SK-N-SH treated with all-trans-retinoic acid at 6 μM for 48 hours (cell line): ENCODE measurements around the gene TMEM178B.

Source experiments
- ATAC-seq: fragments of 200-7000 bp; cut with Tn5 transposase; 3 replicates; pipeline ENCODE4 v1.9.1; 2020; ENCODE audit warnings: mild to moderate bottlenecking, moderate library complexity
- ARNTL ChIP-seq: fragments of 450-650 bp; formaldehyde crosslinking; IDR thresholded peaks from 2 replicates; pipeline ENCODE4 v1.5.0; 2020; ENCODE audit warnings: low read depth, mild to moderate bottlenecking, moderate library complexity, borderline replicate concordance
- BACH2 ChIP-seq: fragments of 250-450 bp; sonication (Bioruptor Pico); IDR thresholded peaks from 2 replicates; pipeline ENCODE4 v1.9.0; 2021; ENCODE audit warnings: mild to moderate bottlenecking, borderline replicate concordance
- CSDC2 ChIP-seq: fragments of 250-450 bp; sonication (Bioruptor Pico); IDR thresholded peaks from 2 replicates; pipeline ENCODE4 v1.5.0; 2020; ENCODE audit warnings: mild to moderate bottlenecking, moderate library complexity
- GLIS3 ChIP-seq: fragments of 250-450 bp; sonication (Bioruptor Pico); IDR thresholded peaks from 2 replicates; pipeline ENCODE4 v1.5.0; 2020; ENCODE audit warnings: mild to moderate bottlenecking, moderate library complexity
- ISL1 ChIP-seq: fragments of 250-450 bp; sonication (Bioruptor Pico); IDR thresholded peaks from 2 replicates; pipeline ENCODE4 v2.1.2; 2022; ENCODE audit warnings: mild to moderate bottlenecking, moderate library complexity
- OSR1 ChIP-seq: fragments of 250-450 bp; sonication (Bioruptor Pico); IDR thresholded peaks from 2 replicates; pipeline ENCODE4 v1.8.0; 2022; ENCODE audit warnings: moderate library complexity, mild to moderate bottlenecking, inconsistent platforms
- PATZ1 ChIP-seq: fragments of 250-450 bp; sonication (Bioruptor Pico); IDR thresholded peaks from 2 replicates; pipeline ENCODE4 v1.8.0; 2020; ENCODE audit warnings: mild to moderate bottlenecking, moderate library complexity, borderline replicate concordance
- POU6F1 ChIP-seq: fragments of 250-450 bp; sonication (Bioruptor Pico); IDR thresholded peaks from 2 replicates; pipeline ENCODE4 v1.8.0; 2021; ENCODE audit warnings: low read depth, mild to moderate bottlenecking, moderate library complexity, borderline replicate concordance
- PPARA ChIP-seq: fragments of 250-450 bp; sonication (Bioruptor Pico); IDR thresholded peaks from 2 replicates; pipeline ENCODE4 v1.5.0; 2020; ENCODE audit warnings: mild to moderate bottlenecking, borderline replicate concordance
- RARB ChIP-seq: fragments of 250-450 bp; sonication (Bioruptor Pico); IDR thresholded peaks from 2 replicates; pipeline ENCODE4 v1.8.0; 2021; ENCODE audit warnings: mild to moderate bottlenecking, moderate library complexity
- SNAI2 ChIP-seq: fragments of 250-450 bp; sonication (Bioruptor Pico); IDR thresholded peaks from 2 replicates; pipeline ENCODE4 v1.5.0; 2020; ENCODE audit warnings: mild to moderate bottlenecking, moderate library complexity
- TCF4 ChIP-seq: fragments of 250-450 bp; sonication (Bioruptor Pico); IDR thresholded peaks from 2 replicates; pipeline ENCODE4 v1.8.0; 2021; ENCODE audit warnings: mild to moderate bottlenecking, moderate library complexity, borderline replicate concordance
- TOX ChIP-seq: fragments of 250-450 bp; sonication (Bioruptor Pico); IDR thresholded peaks from 2 replicates; pipeline ENCODE4 v1.8.0; 2021; ENCODE audit warnings: mild to moderate bottlenecking, moderate library complexity, borderline replicate concordance
- TSHZ2 ChIP-seq: fragments of 250-450 bp; sonication (Bioruptor Pico); IDR thresholded peaks from 2 replicates; pipeline ENCODE4 v1.5.0; 2020; ENCODE audit warnings: mild to moderate bottlenecking, moderate library complexity
- ZC3H10 ChIP-seq: fragments of 250-450 bp; sonication (Bioruptor Pico); IDR thresholded peaks from 2 replicates; pipeline ENCODE4 v1.5.1; 2021; ENCODE audit warnings: mild to moderate bottlenecking, moderate library complexity
- ZFP3 ChIP-seq: fragments of 250-450 bp; sonication (Bioruptor Pico); IDR thresholded peaks from 2 replicates; pipeline ENCODE4 v1.5.0; 2020; ENCODE audit warnings: mild to moderate bottlenecking, moderate library complexity
- ZNF565 ChIP-seq: fragments of 450-650 bp; formaldehyde crosslinking; conservative IDR thresholded peaks from 2 replicates; pipeline ENCODE4 v1.5.0; 2020; ENCODE audit warnings: low read depth, mild to moderate bottlenecking, moderate library complexity
- ZNF70 ChIP-seq: fragments of 450-650 bp; formaldehyde crosslinking; IDR thresholded peaks from 2 replicates; pipeline ENCODE4 v1.5.0; 2020; ENCODE audit warnings: mild to moderate bottlenecking, moderate library complexity
- ZNF8 ChIP-seq: fragments of 450-650 bp; formaldehyde crosslinking; IDR thresholded peaks from 2 replicates; pipeline ENCODE4 v1.5.0; 2020; ENCODE audit warnings: mild to moderate bottlenecking, moderate library complexity
- TF ChIP-seq, protein P1 (sequence below): fragments of 250-450 bp; sonication (Bioruptor Pico); IDR thresholded peaks from 2 replicates; pipeline ENCODE4 v1.5.1; 2021; ENCODE audit warnings: mild to moderate bottlenecking, moderate library complexity
- TF ChIP-seq, protein P2 (sequence below): fragments of 250-450 bp; sonication (Bioruptor Pico); IDR thresholded peaks from 2 replicates; pipeline ENCODE4 v1.5.1; 2020; ENCODE audit warnings: low read depth, mild to moderate bottlenecking, moderate library complexity

TMEM178B gene

DNA sequence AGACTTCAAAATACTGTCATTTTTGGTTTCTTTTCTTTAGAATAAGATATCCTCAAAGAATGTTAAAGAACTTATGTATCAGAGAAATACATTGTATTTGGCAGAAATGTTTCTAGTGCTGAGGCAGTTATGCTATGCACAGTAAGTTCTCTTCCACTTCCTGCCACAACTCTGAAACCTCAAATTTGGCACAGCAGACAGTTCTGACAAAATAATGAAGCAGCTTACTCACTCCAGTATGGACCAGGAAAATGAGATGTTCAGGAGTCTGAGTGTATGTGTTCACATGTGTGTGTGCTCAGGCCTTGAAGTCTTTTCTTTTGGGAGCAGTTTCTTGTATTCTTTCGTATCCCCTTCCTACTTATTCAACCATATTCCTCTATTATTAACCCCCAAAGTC is 280.4 kb downstream of the TMEM178B start (continued):
- no peak for TF ChIP-seq SNAI2 (CRISPR knock-in tag)

GRCh38 chr7:141355032-141355431 is 281.2 kb downstream of the TMEM178B start:
- ATAC-seq, result no peak
- TF ChIP-seq ZFP3 (CRISPR knock-in tag) (no peak), POU6F1 (CRISPR knock-in tag) (no peak), ZNF8 (no peak), ZNF565 (no peak), ISL1 (CRISPR knock-in tag) (no peak), CSDC2 (CRISPR knock-in tag) (no peak), SNAI2 (CRISPR knock-in tag) (no peak), ZC3H10 (no peak), ARNTL (no peak), PPARA (no peak)
- TF ChIP-seq, protein P1, sequence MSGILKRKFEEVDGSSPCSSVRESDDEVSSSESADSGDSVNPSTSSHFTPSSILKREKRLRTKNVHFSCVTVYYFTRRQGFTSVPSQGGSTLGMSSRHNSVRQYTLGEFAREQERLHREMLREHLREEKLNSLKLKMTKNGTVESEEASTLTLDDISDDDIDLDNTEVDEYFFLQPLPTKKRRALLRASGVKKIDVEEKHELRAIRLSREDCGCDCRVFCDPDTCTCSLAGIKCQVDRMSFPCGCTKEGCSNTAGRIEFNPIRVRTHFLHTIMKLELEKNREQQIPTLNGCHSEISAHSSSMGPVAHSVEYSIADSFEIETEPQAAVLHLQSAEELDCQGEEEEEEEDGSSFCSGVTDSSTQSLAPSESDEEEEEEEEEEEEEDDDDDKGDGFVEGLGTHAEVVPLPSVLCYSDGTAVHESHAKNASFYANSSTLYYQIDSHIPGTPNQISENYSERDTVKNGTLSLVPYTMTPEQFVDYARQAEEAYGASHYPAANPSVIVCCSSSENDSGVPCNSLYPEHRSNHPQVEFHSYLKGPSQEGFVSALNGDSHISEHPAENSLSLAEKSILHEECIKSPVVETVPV (CRISPR knock-in tag), result no peak

DNA sequence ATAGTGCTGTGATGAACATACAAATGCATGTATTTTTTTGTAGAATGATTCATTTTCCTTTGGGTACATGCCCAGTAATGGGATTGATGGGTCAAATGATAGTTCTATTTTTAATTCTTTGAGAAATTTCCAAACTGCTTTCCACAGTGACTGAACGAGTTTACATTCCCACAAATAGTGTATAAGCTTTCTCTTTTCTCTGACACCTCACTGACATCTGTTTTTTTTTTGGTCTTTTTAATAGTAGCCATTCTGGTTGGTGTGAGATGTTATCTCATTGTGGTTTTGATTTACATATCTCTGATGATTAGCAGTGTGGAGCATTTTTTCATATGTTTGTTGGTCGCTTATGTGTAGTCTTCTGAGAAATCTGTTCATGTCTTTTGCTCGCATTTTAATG is 282.3 kb downstream of the TMEM178B start:
- ATAC-seq, result no peak
- no peak for TF ChIP-seq ZFP3 (CRISPR knock-in tag)
- no peak for TF ChIP-seq OSR1 (CRISPR knock-in tag)
- TF ChIP-seq PATZ1 (CRISPR knock-in tag), result no peak
- TF ChIP-seq SNAI2 (CRISPR knock-in tag), result no peak
- no peak for TF ChIP-seq TCF4 (CRISPR knock-in tag)
- TF ChIP-seq ZC3H10, result no peak
- no peak for TF ChIP-seq ZNF70 (CRISPR knock-in tag)
- TF ChIP-seq ZNF565, result no peak
- no peak for TF ChIP-seq RARB (CRISPR knock-in tag)
- no peak for TF ChIP-seq ZNF8
- TF ChIP-seq ISL1 (CRISPR knock-in tag), result no peak
- TF ChIP-seq BACH2 (CRISPR knock-in tag), result no peak
- TF ChIP-seq POU6F1 (CRISPR knock-in tag), result no peak
- no peak for TF ChIP-seq TOX (CRISPR knock-in tag)
- no peak for TF ChIP-seq ARNTL
- TF ChIP-seq, protein P2, sequence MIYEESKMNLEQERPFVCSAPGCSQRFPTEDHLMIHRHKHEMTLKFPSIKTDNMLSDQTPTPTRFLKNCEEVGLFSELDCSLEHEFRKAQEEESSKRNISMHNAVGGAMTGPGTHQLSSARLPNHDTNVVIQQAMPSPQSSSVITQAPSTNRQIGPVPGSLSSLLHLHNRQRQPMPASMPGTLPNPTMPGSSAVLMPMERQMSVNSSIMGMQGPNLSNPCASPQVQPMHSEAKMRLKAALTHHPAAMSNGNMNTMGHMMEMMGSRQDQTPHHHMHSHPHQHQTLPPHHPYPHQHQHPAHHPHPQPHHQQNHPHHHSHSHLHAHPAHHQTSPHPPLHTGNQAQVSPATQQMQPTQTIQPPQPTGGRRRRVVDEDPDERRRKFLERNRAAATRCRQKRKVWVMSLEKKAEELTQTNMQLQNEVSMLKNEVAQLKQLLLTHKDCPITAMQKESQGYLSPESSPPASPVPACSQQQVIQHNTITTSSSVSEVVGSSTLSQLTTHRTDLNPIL (CRISPR knock-in tag), result no peak

DNA sequence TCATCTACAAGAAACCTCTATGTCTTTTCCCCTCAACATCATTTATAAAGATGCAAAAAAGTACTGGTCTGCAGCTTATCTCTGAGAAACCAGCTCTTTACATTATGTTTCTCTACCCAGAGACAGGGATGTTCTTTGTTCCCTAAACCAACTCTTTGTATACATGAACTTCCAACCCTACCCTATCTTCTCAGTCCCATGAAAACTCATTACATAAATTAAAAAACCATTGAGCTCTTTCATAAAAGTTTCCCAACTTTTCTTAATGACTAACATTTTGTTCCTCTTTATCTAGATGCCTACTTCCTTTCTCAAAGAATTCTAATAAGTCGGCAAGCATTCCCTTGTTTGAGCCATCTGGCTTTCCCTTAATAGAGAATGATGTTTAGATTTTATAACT is 284.5 kb downstream of the TMEM178B start:
- no peak for ATAC-seq
- TF ChIP-seq GLIS3 (CRISPR knock-in tag) (no peak), RARB (CRISPR knock-in tag) (no peak), ZNF70 (CRISPR knock-in tag) (no peak), TSHZ2 (no peak), ZNF8 (no peak), ZFP3 (CRISPR knock-in tag) (no peak), ZNF565 (no peak), ZC3H10 (no peak), ARNTL (no peak)
- TF ChIP-seq, protein P2 (CRISPR knock-in tag), result no peak
- TF ChIP-seq, protein P1 (CRISPR knock-in tag), result no peak
